Kidney (tissue), 14 donors: ENCODE data around the gene SRSF9. TPM values are rescaled to one million over a fixed set of nuclear protein-coding genes. Genes with fewer than 3 reads are reported as not detected.

Experiments
- DNase-seq, 5 donors: peaks; one replicate each; pipeline ENCODE4 v3.0.0-alpha.2; 2013 to 2020
- FAIRE-seq: peaks from 2 replicates; lab custom pipeline; 2012; peaks lifted over from hg19 to GRCh38; lab: Jason Lieb, UNC
- H3K27ac ChIP-seq, 2 donors: one replicate each; pipeline ENCODE4 v1.7.0; 2013; ENCODE audit warnings: low read depth in 2 of 2, low read length in 2 of 2, inconsistent platforms in 1 of 2
- H3K27me3 ChIP-seq: one replicate; pipeline ENCODE4 v1.7.1; 2013; ENCODE audit warnings: low read length, inconsistent platforms; ENCODE audit not compliant: control insufficient read depth, insufficient read depth
- H3K36me3 ChIP-seq, 3 donors: one replicate each; pipeline versions ENCODE4 v1.7.0 to v1.7.1; 2013; ENCODE audit warnings: low read length in 3 of 3, control low read depth in 1 of 3, inconsistent platforms in 1 of 3; ENCODE audit not compliant: insufficient read depth in 3 of 3, control insufficient read depth in 2 of 3
- H3K4me1 ChIP-seq, 3 donors: one replicate each; pipeline versions ENCODE4 v1.7.0 to v1.7.1; 2013; ENCODE audit warnings: low read length in 3 of 3, inconsistent platforms in 1 of 3, low read depth in 1 of 3; ENCODE audit not compliant: control insufficient read depth in 2 of 3, insufficient read depth in 2 of 3
- H3K4me3 ChIP-seq, 3 donors: one replicate each; pipeline versions ENCODE4 v1.7.0 to v1.8.1; 2013; ENCODE audit warnings: low read length in 3 of 3, control low read depth in 1 of 3, inconsistent platforms in 1 of 3
- H3K9ac ChIP-seq, 3 donors: one replicate each; pipeline versions ENCODE4 v1.7.0 to v1.7.1; 2013; ENCODE audit warnings: low read length in 3 of 3, control low read depth in 1 of 3, inconsistent platforms in 1 of 3
- H3K9me3 ChIP-seq, 3 donors: one replicate each; pipeline versions ENCODE4 v1.7.0 to v1.7.1; 2013; ENCODE audit warnings: low read length in 3 of 3, control low read depth in 1 of 3, inconsistent platforms in 1 of 3; ENCODE audit not compliant: control insufficient read depth in 2 of 3, insufficient read depth in 1 of 3
- CTCF ChIP-seq: IDR thresholded peaks from 3 replicates; pipeline ENCODE4 v1.5.1; 2012; ENCODE audit warnings: mild to moderate bottlenecking, moderate library complexity, borderline replicate concordance; ENCODE audit not compliant: insufficient read depth; ENCODE audit errors: extremely low read depth
- intact Hi-C: fragments of 100-400 bp; cut with DNase I; formaldehyde crosslinking; loops from one replicate; pipeline ENCODE4 v1.11.1; 2022
- polyA plus RNA-seq: library from polyadenylated mRNA; stranded (reverse); fragments of 350-450 nt; fragmentation: Illumina TruSeq; extraction: RNeasy Lipid Tissue Mini Kit (QIAGEN cat#74804); gene quantifications from one replicate; pipeline ENCODE4 v1.2.3, GENCODE V29; 2014; ENCODE audit warnings: low read depth, low replicate concordance; ENCODE audit not compliant: insufficient read depth
- total RNA-seq: library from RNA; stranded (reverse); fragmentation: NEBNext Ultra II Directional; extraction: Animal tissue kit (Norgen Biotek cat#: 25700); gene quantifications from one replicate; pipeline ENCODE4 v1.2.1, GENCODE V29; 2021
- donor health status: control.
- donor health status: control.
- donor health status: control.
- donor health status: control.
- donor health status: control.
- donor health status: DM: yes; HTN: yes; CAD: no.
- donor health status: Normal renal cell carcinoma (clear cell type).

SRSF9 gene
- total and polyA plus RNA-seq, 2 donors from 2014 or later: 144 to 151 TPM

GRCh38 chr12:120496413-120497340 lies 27.1 kb upstream of the SRSF9 start:
- H3K4me1 ChIP-seq: peaks cover 3 to 8% (median 3%) of the 10 kb centered on the region in 3 donors
- DNase-seq (peak; percentile 65 to 90 (median 76)), FAIRE-seq (no peak)
- intact Hi-C loops: no loop called here
- H3K36me3 ChIP-seq: peaks cover 0 to 20% (median 3%) of the 10 kb centered on the region in 3 donors
- no peak for TF ChIP-seq CTCF
- peak overlapping the region; percentile 91 to 92 for H3K27ac ChIP-seq
- no peaks in the 10 kb centered on the region for H3K9me3 ChIP-seq
- H3K9ac ChIP-seq: peak overlapping the region; percentile 65 to 88 (median 66)
- H3K4me3 ChIP-seq: peak overlapping the region; percentile 78 to 89 (median 87)
- H3K27me3 ChIP-seq: no peaks in the 10 kb centered on the region

DNA sequence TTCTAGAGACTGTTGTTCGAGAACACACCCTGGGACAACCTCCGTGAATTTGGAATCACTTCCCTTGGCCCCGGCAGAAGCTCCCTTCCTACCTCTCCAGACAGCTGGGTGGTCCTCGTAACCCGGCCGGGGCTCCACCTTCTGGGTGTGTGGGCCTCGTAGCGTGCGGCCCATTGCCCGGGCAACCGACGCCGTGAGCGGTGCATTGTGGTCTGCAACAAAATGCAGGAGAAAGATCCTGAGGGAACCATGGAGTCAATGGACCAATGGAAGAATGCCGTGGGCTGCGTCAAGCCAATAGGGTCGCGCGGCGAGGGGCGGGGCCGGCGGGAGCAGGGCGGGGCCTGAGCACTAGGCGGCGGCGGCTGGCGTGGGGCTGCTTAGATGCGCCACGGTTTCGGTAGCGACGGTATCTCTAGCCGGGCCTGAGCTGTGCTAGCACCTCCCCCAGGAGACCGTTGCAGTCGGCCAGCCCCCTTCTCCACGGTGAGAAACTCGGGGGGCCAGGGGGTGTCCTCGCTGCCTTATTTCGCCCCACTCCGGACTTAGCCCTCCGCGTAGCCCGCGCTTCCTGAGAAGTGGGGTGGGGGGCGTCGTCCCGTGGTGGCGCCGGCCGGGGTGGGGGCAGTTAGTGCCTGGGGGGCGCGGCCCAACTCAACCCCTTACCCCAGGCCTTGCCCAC lies 26.3 kb upstream of the SRSF9 start, which contains the start of gene DYNLL1:
Gene DYNLL1, plus strand, starts transcription at position 383 of the 682 bp plus-strand sequence. CDS start 309 bp downstream, outside the sequence.
- H3K9ac ChIP-seq: peak within 1 kb of the TSS; percentile 65 to 88 (median 66)
- no peak for TF ChIP-seq CTCF
- H3K27ac ChIP-seq: peak within 1 kb of the TSS; percentile 91 to 92
- DNase-seq (peak; percentile 98), FAIRE-seq (no peak)
- H3K4me1 ChIP-seq: peaks cover 3 to 8% (median 3%) of the 10 kb centered on the region in 3 donors
- peaks cover 0 to 20% (median 3%) of the 10 kb centered on the region in 3 donors for H3K36me3 ChIP-seq
- no peaks in the 10 kb centered on the region for H3K27me3 ChIP-seq
- H3K9me3 ChIP-seq: no peaks in the 10 kb centered on the region
- peak within 1 kb of the TSS; percentile 78 to 89 (median 87) for H3K4me3 ChIP-seq
- intact Hi-C loops: no loop called here

DNA sequence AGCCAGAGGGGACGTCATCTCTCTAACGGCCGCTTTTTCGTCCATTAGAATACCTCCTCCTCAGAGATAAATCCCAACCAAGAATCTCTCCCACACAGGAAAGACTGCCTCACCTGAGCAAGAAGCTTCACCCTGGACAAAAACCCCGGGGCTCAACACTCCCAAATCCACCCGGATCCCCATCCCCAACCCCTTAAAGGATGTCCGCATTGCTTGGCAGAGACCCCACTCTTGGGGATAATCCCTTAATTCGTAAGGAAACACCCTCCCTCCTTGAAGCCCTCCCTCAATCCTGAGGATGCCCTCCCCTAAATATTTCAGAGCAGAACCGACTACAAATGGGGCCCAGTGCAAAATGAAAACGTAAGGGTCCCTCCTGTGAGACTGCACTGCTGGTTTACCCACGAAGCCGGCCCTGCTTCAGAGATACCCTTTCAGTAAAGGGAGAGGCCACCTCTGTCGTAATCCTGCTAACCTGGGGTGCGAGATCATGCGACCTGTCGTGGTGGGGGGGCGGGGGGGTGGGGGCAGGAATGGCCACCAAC lies 25.7 kb upstream of the SRSF9 start:
- H3K9ac ChIP-seq: peak overlapping the region in 2 of 3 donors; percentile 1 to 62
- TF ChIP-seq CTCF: no peak

More for the DNA sequence above, 25.7 kb upstream of the SRSF9 start:
- Histone ChIP-seq H3K27me3 (no peaks in the 10 kb centered on the region), H3K4me3 (peak overlapping the region; percentile 72 to 87 (median 78)), H3K36me3 (peaks cover 0 to 14% (median 3%) of the 10 kb centered on the region in 3 donors), H3K9me3 (no peaks in the 10 kb centered on the region), H3K27ac (no peak overlapping the region), H3K4me1 (peaks cover 3 to 8% (median 3%) of the 10 kb centered on the region in 3 donors)
- intact Hi-C loops: no loop called here
- DNase-seq (peak in 3 of 5 donors; percentile 33 to 58 (median 37)), FAIRE-seq (no peak)
